Measurements from ENCODE around the gene CGNL1.

- TF ChIP-seq CTCF (IDR thresholded peaks at IDR 0.05) (no peak), POLR2A (IDR thresholded peaks at IDR 0.05) (no peak)
These were observed 119.4 kb downstream of the CGNL1 start for GRCh38 chr15:57495554-57496165.
